OCI-LY7 (cell line): Measurements from ENCODE around the gene RNPEPL1.

ENCODE experiments used
- EZH2phosphoT487 ChIP-seq: fragments of 200-600 bp; sonication (generic); IDR thresholded peaks from 2 replicates; pipeline ENCODE4 v1.6.1; 2018; ENCODE audit warnings: low read depth, borderline replicate concordance, mild to moderate bottlenecking, mixed run types, antibody characterized with exemption, low read length, moderate library complexity, mixed read lengths
- TF ChIP-seq, protein P1 (sequence below): fragments of 200-600 bp; sonication (generic); conservative IDR thresholded peaks from 2 replicates; pipeline ENCODE4 v1.5.1; 2014; ENCODE audit warnings: mild to moderate bottlenecking, antibody characterized with exemption, low read length, moderate library complexity, mixed read lengths

DNA sequence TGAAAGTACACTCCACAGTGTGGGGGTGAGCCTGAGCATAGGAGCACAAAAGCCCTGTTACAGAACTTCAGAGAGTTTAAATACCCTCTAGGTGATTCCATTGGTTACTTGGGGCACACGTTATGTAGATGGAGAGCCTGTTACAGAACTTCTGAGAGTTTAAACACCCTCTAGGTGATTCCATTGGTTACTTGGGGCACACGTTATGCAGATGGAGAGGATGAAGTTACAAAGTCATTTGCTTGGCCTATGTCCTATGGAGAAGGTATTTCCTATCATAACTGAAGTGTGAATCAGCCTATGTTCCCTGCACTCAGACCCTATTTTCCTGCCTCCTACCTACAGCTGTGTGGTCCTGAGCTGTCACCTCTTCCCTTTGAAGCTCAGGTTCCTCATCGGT is 14.5 kb downstream of the RNPEPL1 start:
- TF ChIP-seq, protein P1, sequence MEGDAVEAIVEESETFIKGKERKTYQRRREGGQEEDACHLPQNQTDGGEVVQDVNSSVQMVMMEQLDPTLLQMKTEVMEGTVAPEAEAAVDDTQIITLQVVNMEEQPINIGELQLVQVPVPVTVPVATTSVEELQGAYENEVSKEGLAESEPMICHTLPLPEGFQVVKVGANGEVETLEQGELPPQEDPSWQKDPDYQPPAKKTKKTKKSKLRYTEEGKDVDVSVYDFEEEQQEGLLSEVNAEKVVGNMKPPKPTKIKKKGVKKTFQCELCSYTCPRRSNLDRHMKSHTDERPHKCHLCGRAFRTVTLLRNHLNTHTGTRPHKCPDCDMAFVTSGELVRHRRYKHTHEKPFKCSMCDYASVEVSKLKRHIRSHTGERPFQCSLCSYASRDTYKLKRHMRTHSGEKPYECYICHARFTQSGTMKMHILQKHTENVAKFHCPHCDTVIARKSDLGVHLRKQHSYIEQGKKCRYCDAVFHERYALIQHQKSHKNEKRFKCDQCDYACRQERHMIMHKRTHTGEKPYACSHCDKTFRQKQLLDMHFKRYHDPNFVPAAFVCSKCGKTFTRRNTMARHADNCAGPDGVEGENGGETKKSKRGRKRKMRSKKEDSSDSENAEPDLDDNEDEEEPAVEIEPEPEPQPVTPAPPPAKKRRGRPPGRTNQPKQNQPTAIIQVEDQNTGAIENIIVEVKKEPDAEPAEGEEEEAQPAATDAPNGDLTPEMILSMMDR: no peak
- TF ChIP-seq EZH2phosphoT487: no peak
